SK-N-SH treated with all-trans-retinoic acid at 6 μM for 48 hours (cell line): ENCODE measurements around the gene CCM2L.

ENCODE experiments used
- CSDC2 ChIP-seq: fragments of 250-450 bp; sonication (Bioruptor Pico); IDR thresholded peaks from 2 replicates; pipeline ENCODE4 v1.5.0; 2020; ENCODE audit warnings: mild to moderate bottlenecking, moderate library complexity
- GLIS3 ChIP-seq: fragments of 250-450 bp; sonication (Bioruptor Pico); IDR thresholded peaks from 2 replicates; pipeline ENCODE4 v1.5.0; 2020; ENCODE audit warnings: mild to moderate bottlenecking, moderate library complexity
- RARB ChIP-seq: fragments of 250-450 bp; sonication (Bioruptor Pico); IDR thresholded peaks from 2 replicates; pipeline ENCODE4 v1.8.0; 2021; ENCODE audit warnings: mild to moderate bottlenecking, moderate library complexity
- SNAI2 ChIP-seq: fragments of 250-450 bp; sonication (Bioruptor Pico); IDR thresholded peaks from 2 replicates; pipeline ENCODE4 v1.5.0; 2020; ENCODE audit warnings: mild to moderate bottlenecking, moderate library complexity
- ZFP30 ChIP-seq: fragments of 450-650 bp; formaldehyde crosslinking; IDR thresholded peaks from 2 replicates; pipeline ENCODE4 v1.5.0; 2022; ENCODE audit warnings: mild to moderate bottlenecking, moderate library complexity
- ZNF70 ChIP-seq: fragments of 450-650 bp; formaldehyde crosslinking; IDR thresholded peaks from 2 replicates; pipeline ENCODE4 v1.5.0; 2020; ENCODE audit warnings: mild to moderate bottlenecking, moderate library complexity
- TF ChIP-seq, protein P1 (sequence below): fragments of 250-450 bp; sonication (Bioruptor Pico); IDR thresholded peaks from 2 replicates; pipeline ENCODE4 v1.8.0; 2021; ENCODE audit warnings: low read depth, mild to moderate bottlenecking, moderate library complexity, borderline replicate concordance
- TF ChIP-seq, protein P2 (sequence below): fragments of 250-450 bp; sonication (Bioruptor Pico); IDR thresholded peaks from 2 replicates; pipeline ENCODE4 v1.5.1; 2020; ENCODE audit warnings: low read depth, mild to moderate bottlenecking, moderate library complexity
- TF ChIP-seq, protein P3 (sequence below): fragments of 250-450 bp; sonication (Bioruptor Pico); IDR thresholded peaks from 2 replicates; pipeline ENCODE4 v1.8.0; 2020; ENCODE audit warnings: mild to moderate bottlenecking, moderate library complexity, borderline replicate concordance

DNA sequence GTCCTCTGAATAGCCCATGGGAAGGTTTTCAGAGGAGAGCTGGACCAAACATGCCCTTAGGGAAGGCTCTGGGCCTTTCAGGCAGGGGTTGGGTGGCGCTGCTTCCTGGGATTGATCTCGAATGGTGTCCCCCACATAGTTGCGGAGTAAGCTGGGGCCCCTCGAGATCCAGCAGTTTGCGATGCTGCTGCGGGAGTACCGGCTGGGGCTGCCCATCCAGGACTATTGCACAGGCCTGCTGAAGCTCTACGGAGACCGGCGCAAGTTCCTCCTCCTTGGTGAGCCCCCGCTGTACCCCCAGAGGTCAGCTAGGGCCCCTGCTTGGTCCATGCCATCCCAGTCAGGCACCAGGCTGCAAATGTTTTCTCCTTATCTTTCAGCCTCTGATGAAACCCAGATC lies 19.3 kb downstream of the CCM2L start:
- TF ChIP-seq, protein P1, sequence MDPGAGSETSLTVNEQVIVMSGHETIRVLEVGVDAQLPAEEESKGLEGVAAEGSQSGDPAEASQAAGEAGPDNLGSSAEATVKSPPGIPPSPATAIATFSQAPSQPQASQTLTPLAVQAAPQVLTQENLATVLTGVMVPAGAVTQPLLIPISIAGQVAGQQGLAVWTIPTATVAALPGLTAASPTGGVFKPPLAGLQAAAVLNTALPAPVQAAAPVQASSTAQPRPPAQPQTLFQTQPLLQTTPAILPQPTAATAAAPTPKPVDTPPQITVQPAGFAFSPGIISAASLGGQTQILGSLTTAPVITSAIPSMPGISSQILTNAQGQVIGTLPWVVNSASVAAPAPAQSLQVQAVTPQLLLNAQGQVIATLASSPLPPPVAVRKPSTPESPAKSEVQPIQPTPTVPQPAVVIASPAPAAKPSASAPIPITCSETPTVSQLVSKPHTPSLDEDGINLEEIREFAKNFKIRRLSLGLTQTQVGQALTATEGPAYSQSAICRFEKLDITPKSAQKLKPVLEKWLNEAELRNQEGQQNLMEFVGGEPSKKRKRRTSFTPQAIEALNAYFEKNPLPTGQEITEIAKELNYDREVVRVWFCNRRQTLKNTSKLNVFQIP (CRISPR knock-in tag): no peak
- no peak for TF ChIP-seq ZNF70 (CRISPR knock-in tag)
- no peak for TF ChIP-seq RARB
- TF ChIP-seq ZFP30: no peak
- TF ChIP-seq, protein P2, sequence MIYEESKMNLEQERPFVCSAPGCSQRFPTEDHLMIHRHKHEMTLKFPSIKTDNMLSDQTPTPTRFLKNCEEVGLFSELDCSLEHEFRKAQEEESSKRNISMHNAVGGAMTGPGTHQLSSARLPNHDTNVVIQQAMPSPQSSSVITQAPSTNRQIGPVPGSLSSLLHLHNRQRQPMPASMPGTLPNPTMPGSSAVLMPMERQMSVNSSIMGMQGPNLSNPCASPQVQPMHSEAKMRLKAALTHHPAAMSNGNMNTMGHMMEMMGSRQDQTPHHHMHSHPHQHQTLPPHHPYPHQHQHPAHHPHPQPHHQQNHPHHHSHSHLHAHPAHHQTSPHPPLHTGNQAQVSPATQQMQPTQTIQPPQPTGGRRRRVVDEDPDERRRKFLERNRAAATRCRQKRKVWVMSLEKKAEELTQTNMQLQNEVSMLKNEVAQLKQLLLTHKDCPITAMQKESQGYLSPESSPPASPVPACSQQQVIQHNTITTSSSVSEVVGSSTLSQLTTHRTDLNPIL (CRISPR knock-in tag): no peak
- TF ChIP-seq, protein P3, sequence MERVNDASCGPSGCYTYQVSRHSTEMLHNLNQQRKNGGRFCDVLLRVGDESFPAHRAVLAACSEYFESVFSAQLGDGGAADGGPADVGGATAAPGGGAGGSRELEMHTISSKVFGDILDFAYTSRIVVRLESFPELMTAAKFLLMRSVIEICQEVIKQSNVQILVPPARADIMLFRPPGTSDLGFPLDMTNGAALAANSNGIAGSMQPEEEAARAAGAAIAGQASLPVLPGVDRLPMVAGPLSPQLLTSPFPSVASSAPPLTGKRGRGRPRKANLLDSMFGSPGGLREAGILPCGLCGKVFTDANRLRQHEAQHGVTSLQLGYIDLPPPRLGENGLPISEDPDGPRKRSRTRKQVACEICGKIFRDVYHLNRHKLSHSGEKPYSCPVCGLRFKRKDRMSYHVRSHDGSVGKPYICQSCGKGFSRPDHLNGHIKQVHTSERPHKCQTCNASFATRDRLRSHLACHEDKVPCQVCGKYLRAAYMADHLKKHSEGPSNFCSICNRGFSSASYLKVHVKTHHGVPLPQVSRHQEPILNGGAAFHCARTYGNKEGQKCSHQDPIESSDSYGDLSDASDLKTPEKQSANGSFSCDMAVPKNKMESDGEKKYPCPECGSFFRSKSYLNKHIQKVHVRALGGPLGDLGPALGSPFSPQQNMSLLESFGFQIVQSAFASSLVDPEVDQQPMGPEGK (CRISPR knock-in tag): no peak
- no peak for TF ChIP-seq GLIS3 (CRISPR knock-in tag)
- no peak for TF ChIP-seq SNAI2
- TF ChIP-seq CSDC2 (CRISPR knock-in tag): no peak
